ENCODE measurements around the gene HMBS.
"Not testable (repeated sequence)": the region's sequence is repeated elsewhere in the genome, so short reads cannot be mapped to it uniquely, and the experiment has no call there.

The HMBS gene

DNA sequence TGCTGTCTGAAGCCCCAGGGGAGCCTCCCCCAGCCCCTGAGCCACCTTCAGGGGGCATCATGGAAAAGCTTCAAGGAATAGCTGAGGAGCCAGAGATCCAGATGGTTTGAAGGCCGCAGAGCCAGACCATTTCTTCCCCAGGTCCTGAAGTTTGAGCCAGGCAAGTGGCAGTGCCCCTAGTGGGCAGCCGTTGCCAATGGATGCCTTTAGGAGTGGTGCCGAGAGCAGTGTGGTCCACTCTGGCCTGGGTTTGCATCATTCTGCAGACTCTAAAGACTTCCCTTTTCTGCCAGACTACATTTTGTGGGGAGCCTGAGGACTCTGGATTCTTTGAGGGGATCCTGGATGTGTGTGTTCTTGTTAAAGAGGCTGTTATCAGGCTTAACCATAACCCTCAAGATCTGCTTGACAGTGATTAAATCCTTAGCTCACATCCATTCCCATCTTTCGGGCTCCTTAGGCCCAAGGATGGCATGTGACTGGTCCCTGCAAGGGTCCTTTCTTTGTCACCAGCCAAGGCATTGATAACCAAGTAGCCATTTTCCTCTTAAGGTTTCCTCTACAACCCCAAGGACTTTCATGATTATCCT is 49.8 kb downstream of the HMBS start:
- no peaks in the 10 kb centered on the region for H3K27me3 ChIP-seq (ENCODE audit: insufficient read depth, poor library complexity, severe bottlenecking)
- TF ChIP-seq, protein P1, sequence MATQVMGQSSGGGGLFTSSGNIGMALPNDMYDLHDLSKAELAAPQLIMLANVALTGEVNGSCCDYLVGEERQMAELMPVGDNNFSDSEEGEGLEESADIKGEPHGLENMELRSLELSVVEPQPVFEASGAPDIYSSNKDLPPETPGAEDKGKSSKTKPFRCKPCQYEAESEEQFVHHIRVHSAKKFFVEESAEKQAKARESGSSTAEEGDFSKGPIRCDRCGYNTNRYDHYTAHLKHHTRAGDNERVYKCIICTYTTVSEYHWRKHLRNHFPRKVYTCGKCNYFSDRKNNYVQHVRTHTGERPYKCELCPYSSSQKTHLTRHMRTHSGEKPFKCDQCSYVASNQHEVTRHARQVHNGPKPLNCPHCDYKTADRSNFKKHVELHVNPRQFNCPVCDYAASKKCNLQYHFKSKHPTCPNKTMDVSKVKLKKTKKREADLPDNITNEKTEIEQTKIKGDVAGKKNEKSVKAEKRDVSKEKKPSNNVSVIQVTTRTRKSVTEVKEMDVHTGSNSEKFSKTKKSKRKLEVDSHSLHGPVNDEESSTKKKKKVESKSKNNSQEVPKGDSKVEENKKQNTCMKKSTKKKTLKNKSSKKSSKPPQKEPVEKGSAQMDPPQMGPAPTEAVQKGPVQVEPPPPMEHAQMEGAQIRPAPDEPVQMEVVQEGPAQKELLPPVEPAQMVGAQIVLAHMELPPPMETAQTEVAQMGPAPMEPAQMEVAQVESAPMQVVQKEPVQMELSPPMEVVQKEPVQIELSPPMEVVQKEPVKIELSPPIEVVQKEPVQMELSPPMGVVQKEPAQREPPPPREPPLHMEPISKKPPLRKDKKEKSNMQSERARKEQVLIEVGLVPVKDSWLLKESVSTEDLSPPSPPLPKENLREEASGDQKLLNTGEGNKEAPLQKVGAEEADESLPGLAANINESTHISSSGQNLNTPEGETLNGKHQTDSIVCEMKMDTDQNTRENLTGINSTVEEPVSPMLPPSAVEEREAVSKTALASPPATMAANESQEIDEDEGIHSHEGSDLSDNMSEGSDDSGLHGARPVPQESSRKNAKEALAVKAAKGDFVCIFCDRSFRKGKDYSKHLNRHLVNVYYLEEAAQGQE (IDR thresholded peaks at IDR 0.05; ENCODE audit: insufficient replicate concordance, low read depth) = no peak
- TF ChIP-seq SPI1 (IDR thresholded peaks at IDR 0.05; ENCODE audit: borderline replicate concordance, low read depth) (peak; percentile 82), POLR2AphosphoS5 (IDR thresholded peaks at IDR 0.05; ENCODE audit: low read depth) (no peak)
- TF ChIP-seq, protein P2, sequence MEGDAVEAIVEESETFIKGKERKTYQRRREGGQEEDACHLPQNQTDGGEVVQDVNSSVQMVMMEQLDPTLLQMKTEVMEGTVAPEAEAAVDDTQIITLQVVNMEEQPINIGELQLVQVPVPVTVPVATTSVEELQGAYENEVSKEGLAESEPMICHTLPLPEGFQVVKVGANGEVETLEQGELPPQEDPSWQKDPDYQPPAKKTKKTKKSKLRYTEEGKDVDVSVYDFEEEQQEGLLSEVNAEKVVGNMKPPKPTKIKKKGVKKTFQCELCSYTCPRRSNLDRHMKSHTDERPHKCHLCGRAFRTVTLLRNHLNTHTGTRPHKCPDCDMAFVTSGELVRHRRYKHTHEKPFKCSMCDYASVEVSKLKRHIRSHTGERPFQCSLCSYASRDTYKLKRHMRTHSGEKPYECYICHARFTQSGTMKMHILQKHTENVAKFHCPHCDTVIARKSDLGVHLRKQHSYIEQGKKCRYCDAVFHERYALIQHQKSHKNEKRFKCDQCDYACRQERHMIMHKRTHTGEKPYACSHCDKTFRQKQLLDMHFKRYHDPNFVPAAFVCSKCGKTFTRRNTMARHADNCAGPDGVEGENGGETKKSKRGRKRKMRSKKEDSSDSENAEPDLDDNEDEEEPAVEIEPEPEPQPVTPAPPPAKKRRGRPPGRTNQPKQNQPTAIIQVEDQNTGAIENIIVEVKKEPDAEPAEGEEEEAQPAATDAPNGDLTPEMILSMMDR (IDR thresholded peaks at IDR 0.05; ENCODE audit: insufficient read depth, low read length) = peak; percentile 97
- H3K27ac ChIP-seq (replicated peaks) = no peak overlapping the region
- no peak overlapping the region for H3K4me3 ChIP-seq (replicated peaks; ENCODE audit: insufficient read depth, low read length)
- peak in 1 of 2 experiments; percentile 68 for DNase-seq (ENCODE audit: low read depth in 1 of 2, low spot score in 1 of 2)

DNA sequence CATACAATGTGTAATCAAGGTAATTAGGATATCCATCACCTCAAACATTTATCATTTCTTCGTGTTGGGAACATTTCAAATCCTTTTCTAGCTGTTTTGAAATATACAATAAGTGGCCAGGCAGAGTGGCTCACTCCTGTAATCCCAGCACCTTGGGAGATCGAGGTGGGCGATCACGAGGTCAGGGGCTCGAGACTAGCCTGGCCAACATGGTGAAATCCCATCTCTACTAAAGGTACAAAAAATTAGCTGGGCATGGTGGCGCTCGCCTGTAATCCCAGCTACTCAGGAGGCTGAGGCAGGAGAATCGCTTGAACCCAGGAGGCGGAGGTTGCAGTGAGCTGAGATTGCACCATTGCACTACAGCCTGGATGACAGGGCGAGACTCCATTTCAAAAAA is 54.6 kb downstream of the HMBS start:
- H3K27ac ChIP-seq (replicated peaks); DNase-seq (ENCODE audit: low read depth in 1 of 2, low spot score in 1 of 2); H3K4me3 ChIP-seq (replicated peaks; ENCODE audit: insufficient read depth, low read length); H3K27me3 ChIP-seq (ENCODE audit: insufficient read depth, poor library complexity, severe bottlenecking): not testable (repeated sequence)

All from HL-60 (cell line).